OCI-LY7 (cell line): ENCODE measurements around the gene ADH6. TPM values are rescaled to one million over a fixed set of nuclear protein-coding genes. Genes with fewer than 3 reads are reported as not detected.

Source experiments
- BruUV-seq: library from RNA; stranded (reverse); fragments of 400-500 nt; replicated peaks from 2 replicates; lab custom pipeline; 2021; lab: Mats Ljungman, UMichigan
- CTCF ChIA-PET: fragments of 300-600 bp; sonication (Branson Sonifier 250); formaldehyde crosslinking; loops from one replicate; lab custom pipeline; 2022; ENCODE audit warnings: antibody characterized with exemption; ENCODE audit not compliant: unreplicated experiment; lab: Charles Lee
- POLR2A ChIA-PET: fragments of 300-600 bp; sonication (Branson Sonifier 250); formaldehyde crosslinking; loops from one replicate; lab custom pipeline; 2022; ENCODE audit warnings: antibody characterized with exemption; lab: Charles Lee
- DNase-seq: peaks from one replicate; pipeline ENCODE4 v3.0.0-alpha.2; 2015; ENCODE audit warnings: low spot score
- H2AFZ ChIP-seq: fragments of 200-600 bp; sonication (generic), shearing (Covaris generic); 2 replicates; pipeline ENCODE4 v1.6.1; 2014; ENCODE audit warnings: mild to moderate bottlenecking, antibody characterized with exemption, low read length, moderate library complexity
- H3K27ac ChIP-seq: fragments of 200-600 bp; sonication (generic); 2 replicates; pipeline ENCODE4 v1.5.1; 2014; ENCODE audit warnings: mixed run types, low read depth, mild to moderate bottlenecking, moderate library complexity, low read length, inconsistent platforms; ENCODE audit not compliant: poor library complexity, severe bottlenecking
- H3K36me3 ChIP-seq: fragments of 200-600 bp; sonication (generic); 2 replicates; pipeline ENCODE4 v1.6.1; 2014; ENCODE audit warnings: mild to moderate bottlenecking, antibody characterized with exemption, low read length, moderate library complexity, mixed read lengths; ENCODE audit not compliant: insufficient read depth
- H3K4me1 ChIP-seq: fragments of 200-600 bp; sonication (generic); 2 replicates; pipeline ENCODE4 v1.5.1; 2014; ENCODE audit warnings: mild to moderate bottlenecking, low read length; ENCODE audit not compliant: insufficient read depth, poor library complexity, severe bottlenecking
- H3K4me2 ChIP-seq: fragments of 200-600 bp; sonication (generic); 2 replicates; pipeline ENCODE4 v1.6.1; 2014; ENCODE audit warnings: mild to moderate bottlenecking, low read length
- H3K4me3 ChIP-seq: fragments of 200-600 bp; sonication (generic); 2 replicates; pipeline ENCODE4 v1.5.1; 2014; ENCODE audit warnings: mild to moderate bottlenecking, low read depth, low read length; ENCODE audit not compliant: poor library complexity, severe bottlenecking
- H3K79me2 ChIP-seq: fragments of 200-600 bp; sonication (generic); 2 replicates; pipeline ENCODE4 v1.6.1; 2016; ENCODE audit warnings: low read depth, mild to moderate bottlenecking, low read length, moderate library complexity, mixed read lengths; ENCODE audit not compliant: insufficient read depth
- H3K9me2 ChIP-seq: fragments of 200-600 bp; sonication (generic); 2 replicates; pipeline ENCODE4 v1.6.1; 2016; ENCODE audit warnings: mild to moderate bottlenecking, low read length, mixed read lengths; ENCODE audit not compliant: insufficient read depth
- H3K9me3 ChIP-seq: fragments of 200-600 bp; sonication (generic); 2 replicates; pipeline ENCODE4 v1.6.1; 2014; ENCODE audit warnings: mild to moderate bottlenecking, mixed run types, low read length, mixed read lengths
- H4K20me1 ChIP-seq: fragments of 200-600 bp; sonication (generic); 2 replicates; pipeline ENCODE4 v1.6.1; 2014; ENCODE audit warnings: mild to moderate bottlenecking, antibody characterized with exemption, low read length, moderate library complexity, mixed read lengths; ENCODE audit not compliant: insufficient read depth
- EZH2phosphoT487 ChIP-seq: fragments of 200-600 bp; sonication (generic); IDR thresholded peaks from 2 replicates; pipeline ENCODE4 v1.6.1; 2018; ENCODE audit warnings: low read depth, borderline replicate concordance, mild to moderate bottlenecking, mixed run types, antibody characterized with exemption, low read length, moderate library complexity, mixed read lengths
- intact Hi-C: fragments of 100-400 bp; cut with micrococcal nuclease; formaldehyde crosslinking; loops from one replicate; pipeline ENCODE4 v1.10.0; 2022; ENCODE audit not compliant: unreplicated experiment
- total RNA-seq, 2 experiments: library from RNA; depleted of rRNA in 1 of 2; stranded (reverse); fragments of >200 nt in 1 of 2; shearing (Covaris generic) in 1 of 2; gene quantifications; 2 replicates each; pipeline ENCODE4 v1.2.3, GENCODE V29; 2014 to 2022
- TF ChIP-seq, protein P1 (sequence below): fragments of 200-600 bp; sonication (generic); conservative IDR thresholded peaks from 2 replicates; pipeline ENCODE4 v1.5.1; 2014; ENCODE audit warnings: mild to moderate bottlenecking, antibody characterized with exemption, low read length, moderate library complexity, mixed read lengths

Gene ADH6
- total RNA-seq, 2 experiments from 2014 or later, result not detected

DNA sequence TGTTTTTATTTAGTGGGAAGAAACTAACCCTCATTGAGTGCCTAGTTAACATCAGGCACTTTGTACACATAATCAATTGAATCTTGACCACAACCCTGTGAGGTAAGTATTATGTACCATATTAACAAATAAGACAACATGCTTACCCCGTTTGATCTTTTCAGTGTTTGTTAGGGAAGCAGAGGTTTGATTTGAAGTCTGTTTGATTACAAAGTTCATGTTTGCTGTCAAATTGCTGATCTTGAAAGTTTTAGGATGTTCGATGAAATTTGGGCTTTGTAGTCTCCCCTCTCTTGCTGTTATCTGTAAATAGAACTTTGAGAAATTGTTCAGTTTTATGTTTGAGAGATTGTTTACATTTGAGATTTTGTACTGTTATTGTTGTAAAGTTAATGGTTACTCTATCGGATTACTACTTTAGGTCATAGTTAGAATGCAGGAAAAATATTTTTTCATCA lies 61.5 kb downstream of the ADH6 start:
- Histone ChIP-seq H3K79me2 (no peaks in the 10 kb centered on the region), H3K36me3 (no peaks in the 10 kb centered on the region), H3K27ac (no peak overlapping the region), H2AFZ (no peak overlapping the region), H4K20me1 (no peaks in the 10 kb centered on the region), H3K9me2 (no peaks in the 10 kb centered on the region), H3K4me2 (no peak overlapping the region), H3K4me3 (no peak overlapping the region), H3K4me1 (no peaks in the 10 kb centered on the region), H3K9me3 (no peaks in the 10 kb centered on the region)
- intact Hi-C loops, result no loop called here
- ChIA-PET CTCF (no interaction called here), POLR2A (no interaction called here)
- BruUV-seq, result no TSS peak
- no peak for TF ChIP-seq EZH2phosphoT487
- TF ChIP-seq, protein P1, sequence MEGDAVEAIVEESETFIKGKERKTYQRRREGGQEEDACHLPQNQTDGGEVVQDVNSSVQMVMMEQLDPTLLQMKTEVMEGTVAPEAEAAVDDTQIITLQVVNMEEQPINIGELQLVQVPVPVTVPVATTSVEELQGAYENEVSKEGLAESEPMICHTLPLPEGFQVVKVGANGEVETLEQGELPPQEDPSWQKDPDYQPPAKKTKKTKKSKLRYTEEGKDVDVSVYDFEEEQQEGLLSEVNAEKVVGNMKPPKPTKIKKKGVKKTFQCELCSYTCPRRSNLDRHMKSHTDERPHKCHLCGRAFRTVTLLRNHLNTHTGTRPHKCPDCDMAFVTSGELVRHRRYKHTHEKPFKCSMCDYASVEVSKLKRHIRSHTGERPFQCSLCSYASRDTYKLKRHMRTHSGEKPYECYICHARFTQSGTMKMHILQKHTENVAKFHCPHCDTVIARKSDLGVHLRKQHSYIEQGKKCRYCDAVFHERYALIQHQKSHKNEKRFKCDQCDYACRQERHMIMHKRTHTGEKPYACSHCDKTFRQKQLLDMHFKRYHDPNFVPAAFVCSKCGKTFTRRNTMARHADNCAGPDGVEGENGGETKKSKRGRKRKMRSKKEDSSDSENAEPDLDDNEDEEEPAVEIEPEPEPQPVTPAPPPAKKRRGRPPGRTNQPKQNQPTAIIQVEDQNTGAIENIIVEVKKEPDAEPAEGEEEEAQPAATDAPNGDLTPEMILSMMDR, result no peak
- DNase-seq, result no peak

DNA sequence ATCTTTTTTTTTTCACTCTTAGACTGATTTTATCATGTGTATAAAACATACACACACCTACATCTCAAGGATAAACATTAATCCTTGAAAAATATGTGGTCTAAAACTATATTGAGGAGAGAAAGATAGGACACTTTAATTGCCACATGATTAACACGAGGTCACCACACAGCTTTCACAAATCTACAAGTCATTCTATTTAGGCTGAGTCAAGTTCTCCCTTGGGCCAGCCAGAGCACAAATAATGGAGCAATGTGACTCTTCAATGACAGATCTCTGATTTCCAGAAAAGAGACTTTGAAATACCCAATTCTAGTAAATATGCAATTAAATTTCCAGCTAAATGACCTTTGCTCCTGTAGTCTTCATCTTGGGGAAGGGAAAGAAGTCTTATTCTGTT lies 62.1 kb downstream of the ADH6 start:
- BruUV-seq, result no TSS peak
- POLR2A ChIA-PET, result no interaction called here
- no peak for TF ChIP-seq EZH2phosphoT487
- TF ChIP-seq, protein P1, result no peak

GRCh38 chr4:99154658-99155342 lies 64.2 kb downstream of the ADH6 start:
- Histone ChIP-seq H3K9me3 (peaks cover 9% of the 10 kb centered on the region; the same call in 1 of the 2 replicates), H4K20me1 (no peaks in the 10 kb centered on the region), H3K27ac (no peak overlapping the region), H3K36me3 (no peaks in the 10 kb centered on the region), H3K4me2 (no peak overlapping the region), H3K4me1 (no peaks in the 10 kb centered on the region), H3K9me2 (no peaks in the 10 kb centered on the region), H2AFZ (no peak overlapping the region), H3K4me3 (no peak overlapping the region), H3K79me2 (no peaks in the 10 kb centered on the region)
- DNase-seq, result no peak
- no TSS peak for BruUV-seq
- intact Hi-C loops, result no loop called here
- CTCF ChIA-PET, result no interaction called here
- TF ChIP-seq, protein P1, result no peak
- no peak for TF ChIP-seq EZH2phosphoT487
- POLR2A ChIA-PET, result no interaction called here

More for the DNA sequence above, 62.1 kb downstream of the ADH6 start:
- no peak for DNase-seq
- Histone ChIP-seq H3K9me2 (no peaks in the 10 kb centered on the region), H3K4me1 (no peaks in the 10 kb centered on the region), H3K27ac (no peak overlapping the region), H2AFZ (no peak overlapping the region), H3K36me3 (no peaks in the 10 kb centered on the region), H3K9me3 (no peaks in the 10 kb centered on the region), H4K20me1 (no peaks in the 10 kb centered on the region), H3K4me3 (no peak overlapping the region), H3K79me2 (no peaks in the 10 kb centered on the region), H3K4me2 (no peak overlapping the region)
- CTCF ChIA-PET, result no interaction called here
- intact Hi-C loops, result no loop called here
